Stomach (tissue), 9 donors: ENCODE measurements around the gene NRCAM. TPM values are rescaled to one million over a fixed set of nuclear protein-coding genes. Genes with fewer than 3 reads are reported as not detected.

ENCODE experiments used
- DNase-seq, 2 donors: peaks; one replicate each; pipeline versions ENCODE4 v3.0.0 to v3.0.0-alpha.2; 2013 to 2019
- H3K27ac ChIP-seq, 5 donors: fragments of 200-600 bp in 4 of 5; sonication (generic) in 4 of 5; one replicate each; pipeline ENCODE4 v1.5.1; 2013 to 2019; ENCODE audit warnings: mild to moderate bottlenecking in 1 of 5, moderate library complexity in 1 of 5
- H3K27me3 ChIP-seq, 3 donors: fragments of 200-600 bp; sonication (generic); one replicate each; pipeline ENCODE4 v1.5.1; 2017 to 2019; ENCODE audit warnings: mixed run types in 1 of 3
- H3K36me3 ChIP-seq, 4 donors: fragments of 200-600 bp; sonication (generic); 1 replicate in 3 of 4; 2 replicates in 1 of 4; pipeline ENCODE4 v1.5.1; 2016 to 2019
- H3K4me1 ChIP-seq, 4 donors: fragments of 200-600 bp; sonication (generic); one replicate each; pipeline ENCODE4 v1.5.1; 2016 to 2019
- H3K4me3 ChIP-seq, 4 donors: fragments of 200-600 bp; sonication (generic) in 3 of 4; one replicate each; pipeline ENCODE4 v1.5.1; 2016 to 2019; ENCODE audit warnings: mild to moderate bottlenecking in 1 of 4
- H3K9me3 ChIP-seq, 4 donors: fragments of 200-600 bp; sonication (generic); one replicate each; pipeline ENCODE4 v1.5.1; 2016 to 2019
- EP300 ChIP-seq: sonication (generic); formaldehyde crosslinking; IDR thresholded peaks from one replicate; pipeline ENCODE4 v1.6.1; 2017; ENCODE audit warnings: antibody characterized with exemption
- POLR2A ChIP-seq, 4 donors: fragments of 450-650 bp; IDR thresholded peaks; one replicate each; pipeline ENCODE4 v1.6.1; 2016; ENCODE audit warnings: antibody characterized with exemption in 4 of 4, control low read depth in 2 of 4, mild to moderate bottlenecking in 1 of 4, moderate library complexity in 1 of 4
- POLR2AphosphoS5 ChIP-seq, 3 donors: sonication (generic); formaldehyde crosslinking; IDR thresholded peaks; one replicate each; pipeline ENCODE4 v1.6.1; 2016; ENCODE audit warnings: antibody characterized with exemption in 3 of 3
- WGBS, 5 donors: extraction: QIAGEN DNeasy Blood & Tissue Kit in 3 of 5; methylation state at CpG; one replicate each; pipeline versions ENCODE4 v1.1.5 to v1.1.7; 2013 to 2018; 5-methylcytosine and 5-hydroxymethylcytosine counted together
- intact Hi-C: fragments of 100-400 bp; cut with DNase I; formaldehyde crosslinking; loops from one replicate; pipeline ENCODE4 v1.15.1; 2023; ENCODE audit warnings: low total_unique reads
- polyA plus RNA-seq, 3 donors: library from polyadenylated mRNA; stranded (reverse); fragments of 200-250 nt; gene quantifications; one replicate each; pipeline ENCODE4 v1.2.3, GENCODE V29; 2013
- total RNA-seq, 5 donors: library from RNA; depleted of rRNA; stranded (reverse); fragments of >200 nt; gene quantifications; one replicate each; pipeline versions ENCODE4 v1.1.0 to v1.2.3, GENCODE V29; 2014 to 2016
- TF ChIP-seq, protein P1 (sequence below), 7 experiments: fragments of 450-650 bp in 4 of 7; fragments of 200-600 bp in 3 of 7; sonication (generic) in 3 of 7; IDR thresholded peaks; one replicate each; pipeline ENCODE4 v1.5.1; 2016 to 2019; ENCODE audit warnings: antibody characterized with exemption in 7 of 7, control low read depth in 2 of 7, mild to moderate bottlenecking in 1 of 7
- donor health status: healthy with polysubstance abuse.
- donor health status: Bipolar disorder and iron deficiency.
- donor health status: healthy.

The NRCAM gene
- total and polyA plus RNA-seq, 8 donors = 1.2 to 9.4 (median 2.3) TPM

DNA sequence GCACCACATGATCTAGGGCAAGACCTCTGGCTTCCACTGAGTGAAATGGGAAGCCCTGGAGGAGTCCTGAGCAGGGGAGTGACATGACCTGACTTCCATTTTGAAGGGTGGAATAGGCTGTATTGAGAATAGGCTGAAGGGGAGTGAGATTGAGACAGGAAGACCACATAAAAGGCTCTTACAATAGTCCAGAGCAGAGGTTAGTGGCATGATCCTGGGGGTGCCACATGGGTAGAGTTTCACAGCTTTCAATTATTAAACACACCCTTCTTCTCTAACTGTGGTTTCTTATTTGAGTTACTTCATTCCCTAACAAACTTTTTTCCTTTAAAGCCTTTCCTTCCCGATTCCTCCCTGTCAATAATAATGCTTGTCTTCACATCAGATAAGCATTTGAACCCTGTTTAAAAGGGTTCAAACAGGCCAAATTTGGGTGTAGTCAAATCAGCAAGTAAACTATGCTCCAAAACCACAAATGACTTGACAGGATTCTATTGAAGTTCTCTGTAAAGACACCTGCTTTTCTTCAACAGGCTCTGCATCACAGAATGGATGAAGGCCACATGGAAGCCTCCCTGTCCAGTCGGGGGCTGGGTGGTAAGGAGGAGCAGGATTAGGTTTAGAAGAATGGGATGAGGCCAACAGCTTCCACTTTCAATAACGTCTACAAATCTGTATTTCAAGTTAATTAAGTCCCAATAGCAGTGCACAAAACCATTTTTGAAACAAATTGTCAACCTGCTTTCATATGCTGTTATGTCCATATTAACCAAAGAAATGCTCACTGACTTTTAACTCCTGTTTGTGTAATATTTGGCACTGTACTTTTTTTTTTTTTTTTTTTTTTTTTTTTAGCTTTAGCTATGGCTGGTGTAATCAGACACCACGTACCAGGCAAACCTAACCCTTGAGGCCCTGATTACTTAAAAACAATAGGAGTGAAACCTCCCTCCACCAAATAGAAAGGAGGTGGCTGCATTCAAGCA, 131.9 kb downstream of the NRCAM start:
- Histone ChIP-seq H3K9me3 (no peaks in the 10 kb centered on the region), H3K27ac (no peak overlapping the region), H3K4me3 (no peak overlapping the region), H3K36me3 (no peaks in the 10 kb centered on the region), H3K4me1 (peaks cover 0 to 10% (median under 1%) of the 10 kb centered on the region in 4 donors), H3K27me3 (no peaks in the 10 kb centered on the region)
- TF ChIP-seq, protein P1, sequence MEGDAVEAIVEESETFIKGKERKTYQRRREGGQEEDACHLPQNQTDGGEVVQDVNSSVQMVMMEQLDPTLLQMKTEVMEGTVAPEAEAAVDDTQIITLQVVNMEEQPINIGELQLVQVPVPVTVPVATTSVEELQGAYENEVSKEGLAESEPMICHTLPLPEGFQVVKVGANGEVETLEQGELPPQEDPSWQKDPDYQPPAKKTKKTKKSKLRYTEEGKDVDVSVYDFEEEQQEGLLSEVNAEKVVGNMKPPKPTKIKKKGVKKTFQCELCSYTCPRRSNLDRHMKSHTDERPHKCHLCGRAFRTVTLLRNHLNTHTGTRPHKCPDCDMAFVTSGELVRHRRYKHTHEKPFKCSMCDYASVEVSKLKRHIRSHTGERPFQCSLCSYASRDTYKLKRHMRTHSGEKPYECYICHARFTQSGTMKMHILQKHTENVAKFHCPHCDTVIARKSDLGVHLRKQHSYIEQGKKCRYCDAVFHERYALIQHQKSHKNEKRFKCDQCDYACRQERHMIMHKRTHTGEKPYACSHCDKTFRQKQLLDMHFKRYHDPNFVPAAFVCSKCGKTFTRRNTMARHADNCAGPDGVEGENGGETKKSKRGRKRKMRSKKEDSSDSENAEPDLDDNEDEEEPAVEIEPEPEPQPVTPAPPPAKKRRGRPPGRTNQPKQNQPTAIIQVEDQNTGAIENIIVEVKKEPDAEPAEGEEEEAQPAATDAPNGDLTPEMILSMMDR (IDR thresholded peaks at IDR 0.05) = no peak
- TF ChIP-seq EP300 (no peak), POLR2AphosphoS5 (IDR thresholded peaks at IDR 0.05) (no peak), POLR2A (IDR thresholded peaks at IDR 0.05) (no peak)
- intact Hi-C loops = no loop called here
- WGBS, 5 donors = 36 to 58% (median 51%) methylated on average over 4 of the region's 4 CpGs
- no peak for DNase-seq

DNA sequence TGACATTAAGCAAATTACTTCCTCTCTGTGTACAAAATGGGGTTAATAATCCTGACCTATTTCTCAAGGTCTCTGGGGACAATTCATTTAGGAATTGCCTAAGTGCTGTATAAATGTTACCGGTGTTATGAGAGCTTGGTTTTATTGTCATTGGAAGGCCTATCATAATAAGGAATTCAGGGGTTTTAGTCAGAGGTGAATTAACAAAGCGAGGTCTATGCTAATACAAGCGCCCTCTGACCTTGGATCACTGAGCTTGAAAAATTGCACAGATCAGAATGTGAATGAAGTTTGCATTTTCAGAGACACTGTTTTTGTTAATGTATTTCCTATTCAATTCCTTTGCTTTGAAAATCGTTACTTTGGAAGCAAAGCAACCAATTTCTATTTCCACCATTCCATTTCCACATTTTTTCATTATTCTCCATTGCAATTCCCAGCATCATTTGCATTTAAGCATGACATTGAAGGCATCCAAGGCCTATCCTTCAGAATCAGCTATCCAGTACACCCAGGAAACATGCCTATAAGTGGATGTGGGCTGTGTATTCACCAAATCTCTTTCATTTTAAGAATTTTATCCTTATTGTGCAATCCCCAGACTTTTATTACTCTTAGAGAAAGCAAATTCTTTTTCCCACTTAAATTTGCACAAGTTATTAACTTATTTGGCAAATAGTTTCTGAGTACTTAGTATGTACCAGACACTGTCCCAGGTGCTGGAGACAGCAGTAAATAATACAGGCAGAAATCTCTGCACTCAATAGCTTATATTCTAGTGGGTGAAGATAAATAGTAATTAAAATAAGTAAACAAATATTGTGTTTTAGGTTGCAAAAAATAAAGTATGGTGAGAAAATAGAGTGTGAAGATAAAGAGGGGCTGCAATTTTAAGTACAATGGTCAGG, 133.1 kb downstream of the NRCAM start:
- no peak for TF ChIP-seq POLR2A (IDR thresholded peaks at IDR 0.05)
- no peak for TF ChIP-seq POLR2AphosphoS5 (IDR thresholded peaks at IDR 0.05)
- no peak for TF ChIP-seq EP300
- TF ChIP-seq, protein P1 (IDR thresholded peaks at IDR 0.05) = no peak
- Histone ChIP-seq H3K36me3 (no peaks in the 10 kb centered on the region), H3K9me3 (no peaks in the 10 kb centered on the region), H3K27ac (no peak overlapping the region), H3K27me3 (no peaks in the 10 kb centered on the region), H3K4me3 (no peak overlapping the region), H3K4me1 (peaks cover 0 to 6% (median 0%) of the 10 kb centered on the region in 4 donors)
- intact Hi-C loops = no loop called here
- DNase-seq = no peak
- WGBS, 5 donors = 69 to 78% (median 70%) methylated on average over 4 of the region's 4 CpGs

DNA sequence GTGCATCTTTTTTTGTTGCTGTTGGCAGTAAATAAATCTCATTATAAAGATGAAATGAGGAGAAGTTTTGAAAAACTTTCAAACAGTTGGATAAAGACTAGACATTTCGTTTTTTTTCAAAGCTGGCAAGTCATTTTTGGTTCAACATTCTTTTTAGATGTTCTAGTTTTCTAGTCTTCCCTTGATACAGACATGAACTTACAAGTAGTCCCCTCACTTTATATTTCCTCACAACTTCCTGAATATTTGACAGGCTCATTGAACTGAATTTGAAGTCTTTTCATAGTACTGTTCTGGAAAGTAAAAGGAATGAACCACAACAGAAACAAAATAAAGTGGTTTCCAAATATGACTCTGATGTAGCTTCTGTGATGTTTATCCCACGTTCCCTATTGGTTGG, 134.2 kb downstream of the NRCAM start:
- Histone ChIP-seq H3K4me3 (no peak overlapping the region), H3K36me3 (no peaks in the 10 kb centered on the region), H3K9me3 (no peaks in the 10 kb centered on the region), H3K27ac (no peak overlapping the region), H3K4me1 (peaks cover 0 to 4% (median 0%) of the 10 kb centered on the region in 4 donors), H3K27me3 (no peaks in the 10 kb centered on the region)
- intact Hi-C loops = no loop called here
- DNase-seq = no peak
- no peak for TF ChIP-seq POLR2A (IDR thresholded peaks at IDR 0.05)
- TF ChIP-seq POLR2AphosphoS5 (IDR thresholded peaks at IDR 0.05) = no peak
- TF ChIP-seq EP300 = no peak
- TF ChIP-seq, protein P1 (IDR thresholded peaks at IDR 0.05) = no peak
- WGBS, 5 donors = 58 to 81% (median 68%) methylated on average over 2 of the region's 2 CpGs

DNA sequence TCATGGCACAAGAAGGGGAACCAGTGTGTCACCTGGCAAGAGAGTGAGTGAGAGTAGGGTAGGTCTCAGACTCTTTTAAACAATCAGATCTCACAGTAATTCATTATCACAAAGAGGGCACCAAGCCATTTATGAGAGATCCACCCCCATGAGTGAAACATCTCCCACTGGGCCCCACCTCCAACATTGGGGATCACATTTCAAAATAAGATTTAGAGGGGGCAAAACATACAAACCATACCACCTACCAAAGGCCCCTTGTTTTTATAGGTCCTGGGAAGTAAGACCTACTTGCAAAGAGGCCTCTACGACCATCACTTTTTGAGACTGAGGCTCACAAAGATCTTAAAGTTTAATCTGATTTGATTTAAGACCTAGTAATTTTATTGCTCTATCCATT, 134.9 kb downstream of the NRCAM start:
- TF ChIP-seq POLR2AphosphoS5 (IDR thresholded peaks at IDR 0.05) = no peak
- no peak for TF ChIP-seq POLR2A (IDR thresholded peaks at IDR 0.05)
- 89 to 97% (median 90%) methylated on average over 1 of the region's 1 CpG for WGBS, 5 donors
- H3K4me1 ChIP-seq = no peaks in the 10 kb centered on the region
- DNase-seq = no peak
- H3K9me3 ChIP-seq = no peaks in the 10 kb centered on the region
- H3K27me3 ChIP-seq = no peaks in the 10 kb centered on the region
- no peak overlapping the region for H3K4me3 ChIP-seq
- H3K36me3 ChIP-seq = no peaks in the 10 kb centered on the region
- intact Hi-C loops = no loop called here
- no peak overlapping the region for H3K27ac ChIP-seq
